GM19372 (cell line): Measurements from ENCODE around the gene CHRNA4.
"Not testable (repeated sequence)": the region's sequence is repeated elsewhere in the genome, so short reads cannot be mapped to it uniquely, and the experiment has no call there.

Source experiments
- ATAC-seq: cut with Tn5 transposase; IDR thresholded peaks from one replicate; pipeline ENCODE4 v1.9.1; 2021; ENCODE audit warnings: mild to moderate bottlenecking, low read depth, moderate library complexity; ENCODE audit not compliant: unreplicated experiment

The CHRNA4 gene

DNA sequence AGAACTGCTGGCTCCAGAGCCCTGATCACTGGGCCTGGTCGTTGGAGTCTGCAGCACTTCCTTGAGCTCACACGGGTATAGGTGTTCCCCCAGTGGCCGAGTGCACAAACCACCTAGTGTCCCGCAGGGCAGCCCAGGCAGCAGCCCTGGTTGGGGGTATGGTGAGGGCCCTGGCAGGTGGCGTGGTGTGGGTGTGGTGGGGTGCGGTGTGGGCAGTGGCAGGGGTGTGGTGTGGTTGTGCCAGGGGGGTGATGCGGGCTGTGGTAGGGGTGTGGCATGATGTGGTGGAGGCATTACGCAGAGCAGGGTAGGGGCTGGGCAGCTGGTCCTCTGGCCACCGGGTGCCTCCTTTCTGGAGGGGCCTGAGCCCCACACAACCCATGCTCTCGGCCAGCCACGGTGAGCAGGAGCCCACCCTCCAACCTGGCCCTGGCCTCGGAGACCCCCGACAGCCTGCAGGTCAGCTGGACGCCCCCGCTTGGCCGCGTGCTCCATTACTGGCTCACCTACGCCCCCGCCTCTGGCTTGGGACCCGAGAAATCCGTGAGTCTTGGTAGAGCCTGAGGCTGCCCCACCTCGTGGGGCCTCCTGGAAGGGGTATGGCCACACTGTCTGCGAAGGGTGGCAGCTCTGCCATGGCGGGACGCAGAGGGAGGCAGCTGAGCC is 47.7 kb downstream of the CHRNA4 start:
- ATAC-seq: no peak

DNA sequence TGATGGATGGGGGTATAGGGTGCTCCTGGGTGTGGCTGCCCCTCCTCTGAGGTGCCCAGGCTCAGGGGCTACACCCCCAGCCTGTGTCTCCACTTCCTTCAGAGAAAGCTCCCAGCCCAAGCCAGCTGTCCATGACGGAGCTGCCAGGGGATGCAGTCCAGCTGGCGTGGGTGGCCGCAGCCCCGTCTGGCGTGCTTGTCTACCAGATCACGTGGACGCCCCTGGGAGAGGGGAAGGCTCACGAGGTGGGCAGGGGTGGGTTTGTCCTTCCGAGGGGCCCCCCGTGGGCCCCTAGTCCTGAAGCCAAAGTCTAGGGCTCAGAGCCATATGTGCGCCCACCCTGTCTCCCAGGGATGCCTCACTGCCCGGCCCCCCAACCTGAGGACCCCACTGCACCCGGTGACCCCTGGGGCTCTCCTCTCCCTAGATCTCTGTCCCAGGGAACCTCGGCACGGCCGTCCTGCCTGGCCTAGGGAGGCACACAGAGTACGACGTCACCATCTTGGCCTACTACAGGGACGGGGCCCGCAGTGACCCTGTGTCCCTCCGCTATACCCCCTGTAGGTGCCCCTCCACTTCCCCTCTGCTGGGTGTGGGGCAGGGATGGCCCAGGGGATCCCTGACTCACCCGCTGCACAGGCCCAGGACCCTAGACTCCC is 48.3 kb downstream of the CHRNA4 start:
- ATAC-seq: no peak

DNA sequence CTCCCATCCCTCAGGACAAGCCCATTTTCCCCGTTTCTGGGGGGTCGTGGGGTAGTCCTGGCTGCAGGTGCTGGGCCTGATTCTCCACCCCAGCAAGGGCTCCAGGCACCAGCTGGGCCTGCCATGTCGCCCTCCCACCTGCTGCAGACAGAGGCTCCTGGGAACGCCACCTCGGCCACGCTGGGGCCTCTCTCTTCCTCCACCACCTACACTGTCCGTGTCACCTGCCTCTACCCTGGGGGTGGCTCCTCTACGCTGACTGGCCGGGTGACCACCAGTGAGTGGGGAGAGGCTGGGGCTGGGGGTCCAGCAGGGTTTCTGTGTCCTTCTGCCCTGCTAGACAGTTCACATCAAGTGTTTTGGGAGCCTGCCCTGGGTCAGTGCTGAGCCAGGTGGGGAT is 48.9 kb downstream of the CHRNA4 start:
- ATAC-seq: no peak

DNA sequence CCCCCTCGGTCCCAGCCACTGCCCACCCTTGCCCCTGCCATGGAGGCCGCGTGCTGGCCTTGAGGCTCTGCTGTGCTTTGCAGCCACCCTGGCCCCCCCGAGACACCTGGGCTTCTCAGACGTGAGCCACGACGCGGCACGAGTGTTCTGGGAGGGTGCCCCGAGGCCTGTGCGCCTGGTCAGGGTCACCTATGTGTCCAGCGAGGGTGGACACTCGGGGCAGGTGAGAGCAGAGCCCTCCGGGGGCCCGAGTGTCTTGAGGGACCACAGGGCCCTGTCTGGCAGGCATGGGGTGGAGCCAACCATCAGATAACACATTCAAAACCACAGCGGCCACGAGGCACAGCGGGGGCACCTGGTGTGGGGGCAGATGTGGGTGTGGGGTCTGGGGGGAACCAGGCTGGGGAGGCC is 49.3 kb downstream of the CHRNA4 start:
- no peak for ATAC-seq

DNA sequence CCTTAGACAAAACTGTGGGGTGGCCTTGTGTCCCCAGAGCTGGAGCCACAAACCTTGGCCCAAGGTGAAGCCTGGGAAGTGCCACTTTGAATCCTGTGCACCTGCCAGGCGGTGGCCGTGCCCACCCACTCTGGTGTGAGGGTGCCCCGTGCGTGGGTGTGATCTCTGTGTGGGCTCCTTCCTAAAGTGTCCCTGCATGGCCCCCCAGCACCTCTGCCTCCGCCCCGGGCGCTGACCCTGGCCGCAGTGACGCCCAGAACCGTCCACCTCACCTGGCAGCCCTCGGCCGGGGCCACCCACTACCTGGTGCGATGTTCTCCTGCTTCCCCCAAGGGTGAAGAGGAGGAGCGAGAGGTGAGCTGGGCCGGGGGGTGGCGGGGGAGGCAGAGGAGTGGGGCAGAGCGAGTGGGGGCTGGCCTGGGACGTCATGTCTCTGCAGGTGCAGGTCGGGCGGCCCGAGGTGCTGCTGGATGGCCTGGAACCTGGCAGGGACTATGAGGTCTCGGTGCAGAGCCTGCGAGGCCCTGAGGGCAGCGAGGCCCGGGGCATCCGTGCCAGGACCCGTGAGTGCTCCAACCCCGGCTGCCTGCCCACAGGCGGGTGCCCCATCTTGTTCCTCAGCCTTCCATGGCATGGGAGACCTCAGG is 49.8 kb downstream of the CHRNA4 start:
- no peak for ATAC-seq

DNA sequence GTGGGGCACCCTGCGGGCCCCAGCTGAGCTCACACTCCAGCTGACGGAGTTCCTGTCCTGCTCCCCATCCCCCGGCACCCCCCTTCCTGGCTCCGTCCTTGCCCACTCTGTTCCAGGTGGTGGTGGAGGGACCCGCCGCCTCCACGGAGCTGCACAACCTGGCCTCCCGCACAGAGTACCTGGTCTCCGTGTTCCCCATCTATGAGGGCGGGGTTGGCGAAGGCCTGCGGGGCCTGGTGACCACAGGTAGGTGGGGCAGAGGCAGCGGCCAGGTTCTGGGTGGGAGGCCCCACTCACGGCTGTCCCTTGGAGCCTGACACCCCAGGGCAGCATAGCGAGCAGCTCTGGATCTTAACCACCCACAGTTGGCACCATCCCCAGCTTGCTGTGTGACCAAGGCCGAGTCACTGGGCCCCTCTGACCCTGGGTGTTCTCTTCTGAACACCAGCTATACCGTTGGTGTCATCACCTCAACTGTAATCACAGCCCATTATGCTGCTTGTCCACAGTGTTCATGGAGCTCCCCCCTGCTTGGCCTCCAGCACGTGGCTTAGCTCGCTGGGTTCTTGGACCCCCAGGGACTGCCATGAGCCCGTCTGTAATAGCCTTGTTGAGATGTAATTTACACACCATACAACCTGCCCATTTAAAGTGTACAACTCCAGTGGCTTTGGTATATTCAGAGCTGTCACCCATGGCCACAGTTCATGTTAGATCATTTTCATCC is 50.7 kb downstream of the CHRNA4 start:
- ATAC-seq: no peak

DNA sequence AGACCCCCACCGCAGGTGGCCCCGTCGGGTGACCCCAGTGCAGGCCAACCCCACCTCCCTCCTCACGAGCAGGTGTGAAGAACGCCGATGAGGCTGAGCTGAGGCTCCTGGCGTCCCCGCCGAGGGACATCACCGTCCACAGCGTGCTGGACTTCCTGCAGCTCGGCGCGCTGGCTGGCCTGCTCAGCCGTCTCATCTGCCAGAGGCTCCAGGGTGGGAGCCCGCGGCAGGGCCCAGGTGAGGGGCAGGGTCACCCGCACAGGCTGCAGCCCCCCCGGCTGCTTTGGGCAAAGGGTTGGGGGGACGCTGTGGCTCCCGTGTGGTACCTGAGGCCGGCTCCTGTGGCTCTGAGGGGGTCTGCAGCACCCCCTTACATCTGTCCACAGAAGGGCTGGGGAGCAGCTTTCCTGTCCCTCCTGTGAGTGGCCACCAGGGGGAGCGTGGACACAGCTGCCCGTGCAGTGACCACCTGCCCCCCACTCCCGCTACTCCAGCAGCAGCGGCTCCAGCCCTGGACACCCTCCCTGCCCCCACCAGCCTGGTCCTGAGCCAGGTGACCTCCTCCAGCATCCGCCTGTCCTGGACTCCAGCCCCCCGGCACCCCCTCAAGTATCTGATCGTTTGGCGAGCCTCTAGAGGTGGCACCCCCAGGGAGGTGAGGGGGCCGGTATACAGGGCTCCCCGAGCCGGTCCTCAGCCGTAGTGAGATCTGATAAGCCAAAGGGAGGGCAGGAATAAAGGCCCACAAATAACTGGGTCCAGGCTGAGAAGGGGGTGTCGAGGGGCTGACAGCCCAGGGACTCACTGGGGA is 51.7 kb downstream of the CHRNA4 start:
- ATAC-seq: no peak

DNA sequence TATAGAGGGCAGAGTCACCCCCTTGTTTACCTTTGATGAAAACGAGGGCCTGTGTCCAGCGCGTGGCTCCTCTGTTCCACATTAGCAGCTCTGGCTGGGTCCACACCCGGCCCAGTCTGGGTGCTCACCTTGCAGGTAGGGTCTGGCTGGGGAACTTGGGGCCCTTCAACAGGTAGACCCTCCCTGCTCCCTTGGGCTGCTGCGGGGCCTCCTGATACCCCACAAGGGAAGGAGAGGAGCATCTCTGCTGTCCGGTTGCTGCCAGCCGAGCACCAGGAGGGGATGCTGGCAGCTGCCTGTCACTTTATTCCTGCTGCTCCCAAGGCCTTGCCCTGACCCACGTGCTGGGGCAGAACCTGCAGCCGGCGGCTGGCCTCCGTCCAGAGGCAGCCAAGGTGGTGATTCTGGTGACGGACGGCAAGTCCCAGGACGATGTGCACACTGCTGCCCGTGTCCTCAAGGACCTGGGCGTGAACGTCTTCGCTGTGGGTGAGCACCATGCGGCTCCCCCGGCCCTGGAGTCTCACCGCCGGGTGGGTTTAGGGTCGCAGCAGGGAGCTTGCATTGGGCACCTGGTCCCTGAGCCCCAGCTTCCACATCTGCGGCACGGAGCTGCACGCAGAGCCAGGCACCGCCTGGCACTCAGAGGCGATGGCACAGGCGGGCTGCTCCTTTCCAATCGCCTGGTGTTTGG is 52.8 kb downstream of the CHRNA4 start:
- ATAC-seq: no peak

DNA sequence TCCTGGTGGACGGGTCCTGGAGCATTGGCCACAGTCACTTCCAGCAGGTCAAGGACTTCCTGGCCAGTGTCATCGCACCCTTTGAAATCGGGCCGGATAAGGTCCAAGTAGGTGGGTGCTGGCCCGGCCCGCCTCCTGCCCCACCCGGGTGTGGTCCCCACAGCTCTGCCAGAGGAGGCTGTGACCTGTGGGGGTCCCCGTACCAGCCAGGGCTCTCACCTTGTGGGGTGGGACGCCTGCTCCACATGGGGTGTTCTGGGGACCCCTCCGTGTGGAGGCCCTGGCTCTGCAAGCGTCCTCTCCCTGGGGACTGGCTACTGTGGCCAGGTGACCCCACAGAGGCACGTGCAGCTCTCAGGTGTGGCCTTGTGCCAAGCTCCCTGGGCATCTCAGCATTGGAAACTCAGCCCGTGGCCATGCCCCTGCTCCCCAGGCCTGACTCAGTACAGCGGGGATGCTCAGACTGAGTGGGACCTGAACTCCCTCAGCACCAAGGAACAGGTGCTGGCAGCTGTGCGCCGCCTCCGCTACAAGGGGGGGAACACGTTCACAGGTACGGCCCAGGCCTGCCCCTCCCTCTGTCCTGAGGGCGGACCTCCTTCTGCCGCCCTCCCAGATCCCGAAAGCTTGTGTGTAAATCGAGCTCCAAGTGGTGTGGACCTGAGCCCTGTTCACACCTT is 53.5 kb downstream of the CHRNA4 start:
- no peak for ATAC-seq

DNA sequence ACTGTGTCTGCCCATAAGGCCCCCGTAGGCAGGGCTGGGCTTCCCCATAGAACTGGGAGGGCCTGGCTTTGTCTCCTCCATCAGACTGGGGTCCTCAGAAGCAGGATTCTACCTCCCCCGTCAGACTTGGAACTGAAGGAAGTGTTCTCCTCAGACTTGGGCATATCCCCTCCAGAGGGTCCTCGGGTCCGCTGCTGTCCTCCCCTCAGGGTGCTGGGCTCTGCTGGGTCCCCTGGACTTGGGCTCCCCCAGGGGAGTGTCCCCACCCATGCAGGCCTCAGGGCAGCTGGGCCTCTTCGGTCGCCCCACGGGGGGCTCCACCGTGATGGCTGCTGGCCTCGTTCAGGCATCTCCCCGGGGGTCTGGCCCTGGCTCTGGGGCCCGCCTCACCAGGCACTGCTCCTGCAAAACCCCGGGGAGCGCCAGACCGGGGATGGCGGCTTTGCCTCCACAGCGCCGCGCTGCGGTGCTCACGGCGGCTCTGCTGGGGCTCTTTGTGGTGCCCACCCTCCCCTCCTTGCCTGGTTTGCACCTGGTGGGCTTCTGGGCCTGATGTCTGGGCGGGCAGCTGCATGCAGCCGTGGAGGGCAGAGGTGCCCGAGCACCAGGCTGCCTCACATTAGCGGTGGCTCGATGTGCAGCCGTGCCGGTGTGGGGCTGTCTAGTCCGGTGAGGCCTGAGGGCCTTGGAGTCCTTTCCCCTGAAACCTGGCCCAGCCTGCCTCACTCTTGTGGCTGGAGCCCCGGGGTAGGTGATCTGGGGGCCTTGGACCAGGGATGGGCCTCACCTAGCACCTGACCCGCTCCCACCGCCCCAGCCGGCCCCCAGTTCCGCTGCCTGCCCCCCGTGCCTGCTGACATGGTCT is 54.2 kb downstream of the CHRNA4 start:
- ATAC-seq: no peak

DNA sequence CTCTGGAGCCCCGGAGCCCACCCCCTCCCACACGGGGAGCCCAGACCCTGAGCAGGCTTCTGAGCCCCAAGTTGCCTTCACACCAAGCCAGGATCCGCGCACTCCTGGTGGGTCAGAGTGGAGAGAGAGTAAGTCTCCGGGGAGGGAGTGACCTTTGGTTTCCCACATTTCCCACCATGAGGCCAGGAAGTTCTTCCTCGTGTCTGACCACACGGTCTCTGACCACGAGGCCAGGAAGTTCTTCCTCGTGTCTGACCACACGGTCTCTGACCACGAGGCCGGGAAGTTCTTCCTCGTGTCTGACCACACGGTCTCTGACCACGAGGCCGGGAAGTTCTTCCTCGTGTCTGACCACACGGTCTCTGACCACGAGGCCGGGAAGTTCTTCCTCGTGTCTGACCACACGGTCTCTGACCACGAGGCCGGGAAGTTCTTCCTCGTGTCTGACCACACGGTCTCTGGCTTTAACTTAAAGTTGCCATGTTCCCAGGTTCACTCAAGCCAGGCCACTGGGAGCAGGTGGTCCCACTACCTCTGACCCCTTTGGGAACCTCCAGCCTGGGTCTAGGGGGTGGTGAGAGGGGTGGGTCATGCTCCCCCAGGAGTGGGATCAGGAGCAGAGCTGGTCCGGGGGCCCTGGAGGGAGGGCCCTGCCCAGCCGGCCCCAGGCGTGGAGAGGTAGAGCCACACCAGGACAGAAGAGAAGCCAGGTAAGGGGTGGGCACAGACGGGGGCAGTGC is 55.0 kb downstream of the CHRNA4 start:
- ATAC-seq: not testable (repeated sequence)

DNA sequence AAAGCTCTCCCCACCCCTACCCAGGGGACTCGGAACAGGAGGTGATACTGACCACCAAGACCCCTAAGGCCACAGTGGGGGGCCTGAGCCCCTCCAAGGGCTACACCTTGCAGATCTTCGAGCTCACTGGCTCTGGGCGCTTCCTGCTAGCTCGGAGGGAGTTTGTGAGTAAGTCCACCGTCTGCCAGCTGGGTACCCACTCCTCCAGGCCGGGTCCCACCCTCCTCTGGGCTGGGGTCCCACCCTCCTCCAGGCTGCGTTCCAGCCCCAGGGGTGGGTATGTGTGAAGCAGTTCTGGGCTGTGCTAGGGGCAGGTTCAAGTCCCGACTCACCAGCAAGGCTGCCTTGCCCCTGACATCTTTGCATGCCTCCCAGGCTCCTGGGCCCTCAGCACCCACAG is 55.8 kb downstream of the CHRNA4 start:
- ATAC-seq: no peak

DNA sequence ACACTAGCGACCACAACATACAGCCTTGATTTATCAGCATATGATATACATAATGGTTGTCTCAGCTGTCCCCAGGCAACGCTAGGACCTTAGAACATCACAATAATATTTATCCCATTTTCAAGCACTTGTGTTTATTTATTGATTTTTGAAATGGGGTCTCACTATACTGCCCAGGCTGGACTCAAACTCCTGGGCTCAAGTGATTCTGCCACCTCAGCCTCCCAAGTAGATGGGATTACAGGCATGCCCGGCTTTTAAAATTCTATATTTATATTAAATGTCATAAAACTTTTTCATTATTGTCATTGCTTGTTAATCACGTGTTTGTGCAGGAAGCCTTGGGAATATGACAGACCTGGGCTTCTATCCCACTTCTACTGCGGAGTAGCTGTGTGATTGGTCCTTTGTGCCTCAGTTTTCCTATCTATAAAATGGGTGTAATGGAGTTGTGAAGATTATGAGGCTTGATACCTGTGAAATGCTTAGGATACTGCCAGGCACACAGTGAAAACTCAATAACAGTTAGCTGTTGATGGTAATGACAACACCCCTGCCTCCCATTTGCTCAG is 58.0 kb downstream of the CHRNA4 start:
- ATAC-seq: no peak

DNA sequence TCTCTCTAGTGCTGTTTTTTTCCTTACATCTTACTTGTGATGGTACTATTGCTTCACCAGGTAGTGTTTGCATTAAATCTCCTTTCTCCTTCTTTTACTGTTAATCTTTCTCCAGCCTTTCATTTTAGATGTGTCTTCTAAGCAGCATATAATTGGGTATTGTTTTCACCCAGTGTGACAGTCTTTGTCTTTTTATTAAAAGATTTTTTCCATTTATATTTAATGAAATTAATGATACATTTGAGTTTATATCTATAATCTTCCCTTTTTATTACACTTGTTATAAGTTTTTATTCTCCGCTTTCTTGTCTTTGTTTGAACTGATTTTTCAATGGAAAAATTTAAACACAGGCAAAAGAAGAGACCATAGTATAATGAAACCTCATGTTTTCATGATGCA is 59.5 kb downstream of the CHRNA4 start:
- no peak for ATAC-seq

DNA sequence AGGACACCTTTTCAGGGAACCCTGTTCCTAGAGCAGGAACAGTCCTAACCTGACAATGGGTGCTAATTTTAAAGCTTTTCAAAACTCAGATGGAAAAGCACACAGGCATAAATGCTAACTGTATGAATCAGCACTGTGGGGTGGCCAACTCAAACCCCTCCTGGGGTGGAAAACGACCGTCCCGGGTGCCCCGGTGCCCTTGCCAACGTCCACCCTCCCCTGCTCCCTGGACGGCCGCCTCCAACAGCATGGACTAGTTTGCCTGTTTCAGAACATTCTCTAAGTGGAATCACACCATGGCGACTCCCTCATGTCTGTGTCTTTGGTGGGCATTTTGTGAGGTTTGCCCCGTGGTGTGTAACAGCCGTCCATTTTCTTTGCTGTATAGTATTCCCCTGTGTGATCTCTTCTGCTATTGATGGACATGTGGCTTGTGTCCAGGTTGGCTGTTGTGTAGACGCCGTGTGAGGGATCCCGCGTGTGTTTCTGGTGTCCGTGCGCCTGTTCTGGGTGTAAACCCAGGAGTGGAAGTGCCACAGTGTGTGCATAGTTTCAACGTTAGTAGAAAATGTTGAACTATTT is 62.3 kb downstream of the CHRNA4 start:
- no peak for ATAC-seq

DNA sequence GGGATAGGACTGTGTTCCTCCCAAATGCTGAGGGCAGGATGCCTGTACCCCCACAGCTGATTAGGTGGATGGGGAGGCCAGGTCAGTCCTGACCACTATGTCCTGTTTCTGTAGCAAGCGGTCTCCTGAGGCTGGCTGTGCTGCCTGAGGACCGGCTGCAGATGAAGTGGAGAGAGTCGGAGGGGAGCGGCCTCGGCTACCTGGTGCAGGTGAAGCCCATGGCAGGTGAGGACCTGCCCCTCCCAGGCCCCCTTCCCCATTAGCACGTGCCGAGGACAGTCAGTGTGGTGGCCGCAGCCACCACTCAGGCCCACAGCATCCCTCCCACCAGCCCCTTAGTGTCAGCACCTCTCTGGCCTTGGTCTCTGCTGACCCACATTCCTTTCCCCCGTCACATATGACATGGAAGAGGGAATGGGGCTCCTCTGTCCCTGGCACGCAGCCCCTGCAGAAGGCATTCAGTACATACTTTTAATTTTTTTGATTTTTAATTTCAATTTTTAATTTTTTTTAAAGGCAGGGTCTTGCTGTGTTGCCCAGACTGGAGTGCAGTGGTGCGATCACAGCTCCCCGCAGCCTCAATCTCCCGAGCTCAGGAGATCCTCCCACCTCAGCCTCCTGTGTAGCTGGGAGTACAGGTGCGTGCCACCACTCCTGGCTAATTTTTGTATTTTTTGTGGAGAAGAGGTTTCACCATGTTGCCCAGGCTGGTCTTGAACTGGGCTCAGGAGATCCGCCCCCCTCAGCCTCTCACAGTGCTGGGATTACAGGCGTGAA is 63.2 kb downstream of the CHRNA4 start:
- ATAC-seq: no peak
